A673 (cell line): ENCODE results near the gene SMAD6. TPM values are rescaled to one million over a fixed set of nuclear protein-coding genes. Genes with fewer than 3 reads are reported as not detected.
A peak's percentile ranks its signal among the peaks of the same experiment; 100 is the strongest.

Source experiments
- BruUV-seq: library from RNA; stranded (reverse); fragments of 400-500 nt; replicated peaks from 2 replicates; lab custom pipeline; 2021; lab: Mats Ljungman, UMichigan
- CTCF ChIA-PET: fragments of 300-600 bp; sonication (Branson Sonifier 250); formaldehyde crosslinking; loops from one replicate; lab custom pipeline; 2022; ENCODE audit warnings: antibody characterized with exemption; lab: Charles Lee
- POLR2A ChIA-PET: fragments of 300-600 bp; sonication (Branson Sonifier 250); formaldehyde crosslinking; loops from one replicate; lab custom pipeline; 2022; ENCODE audit warnings: antibody characterized with exemption; ENCODE audit not compliant: low non-redundant PET; lab: Charles Lee
- DNase-seq: peaks from one replicate; pipeline ENCODE4 v3.0.0-alpha.2; 2015; ENCODE audit warnings: low spot score
- H3K27ac ChIP-seq: fragments of 200-600 bp; sonication (generic); 2 replicates; pipeline ENCODE4 v1.5.1; 2016; ENCODE audit warnings: mixed run types, low read depth, mild to moderate bottlenecking, mixed read lengths, antibody characterized with exemption, low read length; ENCODE audit not compliant: poor library complexity, severe bottlenecking
- H3K27me3 ChIP-seq: fragments of 200-600 bp; sonication (generic); replicated peaks from 2 replicates; pipeline ENCODE4 v1.6.1; 2017; ENCODE audit warnings: mixed run types, low read depth, mild to moderate bottlenecking, mixed read lengths, antibody characterized with exemption, low read length; ENCODE audit not compliant: insufficient read depth, poor library complexity
- H3K36me3 ChIP-seq: fragments of 200-600 bp; sonication (generic); 2 replicates; pipeline ENCODE4 v1.6.1; 2016; ENCODE audit warnings: mixed run types, mild to moderate bottlenecking, mixed read lengths, antibody characterized with exemption, low read length; ENCODE audit not compliant: insufficient read depth, poor library complexity, severe bottlenecking
- H3K4me1 ChIP-seq: fragments of 200-600 bp; sonication (generic); 2 replicates; pipeline ENCODE4 v1.6.1; 2017; ENCODE audit warnings: mixed run types, mild to moderate bottlenecking, mixed read lengths, antibody characterized with exemption, low read length; ENCODE audit not compliant: insufficient read depth, poor library complexity, severe bottlenecking
- H3K4me3 ChIP-seq: fragments of 200-600 bp; sonication (generic); 2 replicates; pipeline ENCODE4 v1.5.1; 2016; ENCODE audit warnings: low read depth, mixed run types, mild to moderate bottlenecking, mixed read lengths, low read length; ENCODE audit not compliant: poor library complexity, severe bottlenecking
- H3K9me3 ChIP-seq: fragments of 200-600 bp; sonication (generic); 2 replicates; pipeline ENCODE4 v1.6.1; 2016; ENCODE audit warnings: mixed run types, low read depth, mild to moderate bottlenecking, mixed read lengths, antibody characterized with exemption, low read length; ENCODE audit not compliant: poor library complexity, severe bottlenecking
- EZH2 ChIP-seq: fragments of 200-600 bp; sonication (generic); IDR thresholded peaks from 2 replicates; pipeline ENCODE4 v1.6.1; 2017; ENCODE audit warnings: borderline replicate concordance, low read depth, mild to moderate bottlenecking, mixed read lengths, antibody characterized with exemption, low read length; ENCODE audit not compliant: poor library complexity, severe bottlenecking
- intact Hi-C: fragments of 100-400 bp; cut with micrococcal nuclease; formaldehyde crosslinking; loops from one replicate; pipeline ENCODE4 v1.10.0; 2022; ENCODE audit not compliant: unreplicated experiment
- total RNA-seq: library from RNA; stranded (reverse); gene quantifications from 2 replicates; pipeline ENCODE4 v1.2.3, GENCODE V29; 2021
- TF ChIP-seq, protein P1 (sequence below): fragments of 300-800, 200-600 bp; sonication (generic); conservative IDR thresholded peaks from 2 replicates; pipeline ENCODE4 v1.5.1; 2017; ENCODE audit warnings: low read depth, mild to moderate bottlenecking, antibody characterized with exemption, low read length, moderate library complexity, mixed read lengths

The SMAD6 gene
- total RNA-seq, 1 experiment from 2014 or later: 63.9 TPM

- no TSS peak for BruUV-seq
- CTCF ChIA-PET: interaction anchor here (0.6 to 1.2 kb wide), 4 partner anchors 8 to 144 kb away, joined by 3 to 9 read pairs (median 6); no protein-coding TSS in a partner anchor
- POLR2A ChIA-PET: interaction anchor here (0.7 kb wide), 1 partner anchor 88 kb away, joined by 4 read pairs; no protein-coding TSS in a partner anchor
These were observed 4.8 kb downstream of the SMAD6 start for GRCh38 chr15:66706840-66707239.

GRCh38 chr15:66707310-66708082 is 5.5 kb downstream of the SMAD6 start:
- CTCF ChIA-PET: interaction anchor here (1.1 to 1.2 kb wide), 3 partner anchors 15 to 143 kb away, joined by 3 to 8 read pairs (median 4); no protein-coding TSS in a partner anchor
- Histone ChIP-seq H3K4me3 (peak overlapping the region; percentile 63), H3K9me3 (no peaks in the 10 kb centered on the region), H3K36me3 (peaks cover 8% of the 10 kb centered on the region), H3K4me1 (peaks cover 55% of the 10 kb centered on the region), H3K27ac (peak overlapping the region; percentile 75), H3K27me3 (no peaks in the 10 kb centered on the region)
- POLR2A ChIA-PET: interaction anchor here (0.7 kb wide), 1 partner anchor 89 kb away, joined by 4 read pairs; no protein-coding TSS in a partner anchor
- TF ChIP-seq, protein P1, sequence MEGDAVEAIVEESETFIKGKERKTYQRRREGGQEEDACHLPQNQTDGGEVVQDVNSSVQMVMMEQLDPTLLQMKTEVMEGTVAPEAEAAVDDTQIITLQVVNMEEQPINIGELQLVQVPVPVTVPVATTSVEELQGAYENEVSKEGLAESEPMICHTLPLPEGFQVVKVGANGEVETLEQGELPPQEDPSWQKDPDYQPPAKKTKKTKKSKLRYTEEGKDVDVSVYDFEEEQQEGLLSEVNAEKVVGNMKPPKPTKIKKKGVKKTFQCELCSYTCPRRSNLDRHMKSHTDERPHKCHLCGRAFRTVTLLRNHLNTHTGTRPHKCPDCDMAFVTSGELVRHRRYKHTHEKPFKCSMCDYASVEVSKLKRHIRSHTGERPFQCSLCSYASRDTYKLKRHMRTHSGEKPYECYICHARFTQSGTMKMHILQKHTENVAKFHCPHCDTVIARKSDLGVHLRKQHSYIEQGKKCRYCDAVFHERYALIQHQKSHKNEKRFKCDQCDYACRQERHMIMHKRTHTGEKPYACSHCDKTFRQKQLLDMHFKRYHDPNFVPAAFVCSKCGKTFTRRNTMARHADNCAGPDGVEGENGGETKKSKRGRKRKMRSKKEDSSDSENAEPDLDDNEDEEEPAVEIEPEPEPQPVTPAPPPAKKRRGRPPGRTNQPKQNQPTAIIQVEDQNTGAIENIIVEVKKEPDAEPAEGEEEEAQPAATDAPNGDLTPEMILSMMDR: peak; percentile 45
- TF ChIP-seq EZH2: no peak
- intact Hi-C loops: loop anchor here (2.0 kb wide), 1 partner anchor 67 kb away; no protein-coding TSS in a partner anchor
- BruUV-seq: no TSS peak
- peak; percentile 86 for DNase-seq

More at GRCh38 chr15:66706840-66707239, 4.8 kb downstream of the SMAD6 start:
- Histone ChIP-seq H3K4me1 (peaks cover 53% of the 10 kb centered on the region), H3K27me3 (no peaks in the 10 kb centered on the region), H3K9me3 (no peaks in the 10 kb centered on the region), H3K4me3 (peak overlapping the region; percentile 63), H3K36me3 (peaks cover 8% of the 10 kb centered on the region), H3K27ac (peak overlapping the region; percentile 75)
- intact Hi-C loops: loop anchor here (2.0 kb wide), 1 partner anchor 68 kb away; no protein-coding TSS in a partner anchor
- TF ChIP-seq EZH2: no peak
- TF ChIP-seq, protein P1: no peak
- no peak for DNase-seq

DNA sequence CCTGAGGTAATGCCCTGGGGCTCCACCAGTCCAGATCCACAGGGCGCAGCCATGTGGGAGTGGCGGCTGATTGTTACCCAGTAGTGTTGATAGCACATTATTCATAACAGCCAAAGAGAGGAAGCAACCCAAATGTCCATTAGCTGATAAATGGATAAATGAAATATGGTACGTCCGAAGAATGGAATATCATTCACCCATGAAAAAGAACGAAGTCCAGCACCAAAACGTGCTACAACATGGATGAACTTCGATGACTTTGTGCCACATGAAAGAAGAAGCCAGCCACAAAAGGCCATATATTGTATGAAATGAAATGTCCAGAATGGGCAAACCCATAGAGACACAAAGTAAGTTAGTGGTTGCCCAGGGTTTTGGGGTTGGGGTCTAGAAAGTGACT is 6.4 kb downstream of the SMAD6 start:
- no peak for DNase-seq
- peaks cover 55% of the 10 kb centered on the region for H3K4me1 ChIP-seq
- intact Hi-C loops: no loop called here

More for the DNA sequence above, 6.4 kb downstream of the SMAD6 start:
- Histone ChIP-seq H3K27me3 (no peaks in the 10 kb centered on the region), H3K27ac (no peak overlapping the region), H3K36me3 (peaks cover 8% of the 10 kb centered on the region), H3K9me3 (no peaks in the 10 kb centered on the region), H3K4me3 (no peak overlapping the region)
- no TSS peak for BruUV-seq
- TF ChIP-seq, protein P1: no peak
- no peak for TF ChIP-seq EZH2
- ChIA-PET CTCF (no interaction called here), POLR2A (no interaction called here)
